ENCODE measurements around the gene CYP19A1.

DNA sequence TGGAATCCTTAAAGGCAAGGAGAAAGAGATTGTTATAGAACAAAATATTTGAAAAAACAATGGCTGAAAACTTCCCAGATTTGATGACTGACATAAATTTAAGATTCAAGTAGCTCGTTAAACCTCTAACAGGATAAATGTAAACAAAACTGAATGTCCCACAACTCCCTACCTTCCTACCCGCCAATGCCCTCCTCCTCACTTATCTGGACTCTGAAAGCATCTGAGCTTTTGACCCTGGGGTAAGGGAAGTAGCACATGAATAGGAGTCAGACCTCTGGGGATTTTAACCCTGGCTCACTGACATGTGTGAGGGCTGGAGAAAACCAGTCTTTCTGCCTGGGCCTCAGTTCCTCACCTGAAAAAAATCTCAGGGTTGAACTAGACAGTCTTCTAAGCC lies 26.9 kb downstream of the CYP19A1 start:
- TF ChIP-seq, protein P1, sequence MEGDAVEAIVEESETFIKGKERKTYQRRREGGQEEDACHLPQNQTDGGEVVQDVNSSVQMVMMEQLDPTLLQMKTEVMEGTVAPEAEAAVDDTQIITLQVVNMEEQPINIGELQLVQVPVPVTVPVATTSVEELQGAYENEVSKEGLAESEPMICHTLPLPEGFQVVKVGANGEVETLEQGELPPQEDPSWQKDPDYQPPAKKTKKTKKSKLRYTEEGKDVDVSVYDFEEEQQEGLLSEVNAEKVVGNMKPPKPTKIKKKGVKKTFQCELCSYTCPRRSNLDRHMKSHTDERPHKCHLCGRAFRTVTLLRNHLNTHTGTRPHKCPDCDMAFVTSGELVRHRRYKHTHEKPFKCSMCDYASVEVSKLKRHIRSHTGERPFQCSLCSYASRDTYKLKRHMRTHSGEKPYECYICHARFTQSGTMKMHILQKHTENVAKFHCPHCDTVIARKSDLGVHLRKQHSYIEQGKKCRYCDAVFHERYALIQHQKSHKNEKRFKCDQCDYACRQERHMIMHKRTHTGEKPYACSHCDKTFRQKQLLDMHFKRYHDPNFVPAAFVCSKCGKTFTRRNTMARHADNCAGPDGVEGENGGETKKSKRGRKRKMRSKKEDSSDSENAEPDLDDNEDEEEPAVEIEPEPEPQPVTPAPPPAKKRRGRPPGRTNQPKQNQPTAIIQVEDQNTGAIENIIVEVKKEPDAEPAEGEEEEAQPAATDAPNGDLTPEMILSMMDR (IDR thresholded peaks at IDR 0.05; ENCODE audit: poor library complexity): no peak
- TF ChIP-seq EZH2 (IDR thresholded peaks at IDR 0.05; ENCODE audit: borderline replicate concordance): no peak
